ENCODE data around the gene KAZALD1.

The KAZALD1 gene

GRCh38 chr10:101050208-101051069 is 11.3 kb upstream of the KAZALD1 start:
- H3K27ac ChIP-seq: no peak overlapping the region
- H3K4me3 ChIP-seq: no peak overlapping the region
- no peaks in the 10 kb centered on the region for H3K9me3 ChIP-seq
- H3K4me1 ChIP-seq: peaks cover 0 to 16% (median 9%) of the 10 kb centered on the region in 4 donors
- peak; percentile 51 to 83 for TF ChIP-seq CTCF (IDR thresholded peaks at IDR 0.05)
- no peaks in the 10 kb centered on the region for H3K36me3 ChIP-seq
- intact Hi-C loops (cut with DNase I; ENCODE audit: low total_unique reads): no loop called here
- H3K27me3 ChIP-seq: peaks cover 3 to 62% of the 10 kb centered on the region in 2 donors
- peak in 1 of 2 donors; percentile 76 for DNase-seq

- H3K27me3 ChIP-seq: peaks cover 3 to 53% of the 10 kb centered on the region in 2 donors
- no peak for TF ChIP-seq CTCF (IDR thresholded peaks at IDR 0.05)
Observed at GRCh38 chr10:101052285-101052684, 9.5 kb upstream of the KAZALD1 start.

GRCh38 chr10:101053516-101053915 is 8.3 kb upstream of the KAZALD1 start:
- Histone ChIP-seq H3K9me3 (no peaks in the 10 kb centered on the region), H3K27me3 (peaks cover 3 to 41% of the 10 kb centered on the region in 2 donors), H3K36me3 (no peaks in the 10 kb centered on the region), H3K27ac (no peak overlapping the region), H3K4me3 (no peak overlapping the region), H3K4me1 (peaks cover 0 to 12% (median 9%) of the 10 kb centered on the region in 4 donors)
- DNase-seq: no peak
- intact Hi-C loops (cut with DNase I; ENCODE audit: low total_unique reads): no loop called here
- no peak for TF ChIP-seq CTCF (IDR thresholded peaks at IDR 0.05)

More at GRCh38 chr10:101052285-101052684, 9.5 kb upstream of the KAZALD1 start:
- H3K4me1 ChIP-seq: peaks cover 0 to 16% (median 9%) of the 10 kb centered on the region in 4 donors
- H3K27ac ChIP-seq: no peak overlapping the region
- no peak overlapping the region for H3K4me3 ChIP-seq
- no peaks in the 10 kb centered on the region for H3K36me3 ChIP-seq
- H3K9me3 ChIP-seq: no peaks in the 10 kb centered on the region
- peak; percentile 61 to 78 for DNase-seq
- intact Hi-C loops (cut with DNase I; ENCODE audit: low total_unique reads): no loop called here

- TF ChIP-seq CTCF (IDR thresholded peaks at IDR 0.05): no peak
- Histone ChIP-seq H3K4me3 (no peak overlapping the region), H3K27ac (no peak overlapping the region), H3K4me1 (peaks cover 0 to 12% (median 9%) of the 10 kb centered on the region in 4 donors), H3K9me3 (no peaks in the 10 kb centered on the region), H3K36me3 (no peaks in the 10 kb centered on the region), H3K27me3 (peaks cover 3 to 33% of the 10 kb centered on the region in 2 donors)
- DNase-seq: no peak
- intact Hi-C loops (cut with DNase I; ENCODE audit: low total_unique reads): no loop called here
Observed at GRCh38 chr10:101054351-101054750, 7.4 kb upstream of the KAZALD1 start.

GRCh38 chr10:101054876-101055275 is 6.9 kb upstream of the KAZALD1 start:
- DNase-seq: no peak
- no peaks in the 10 kb centered on the region for H3K9me3 ChIP-seq
- peaks cover 1 to 27% of the 10 kb centered on the region in 2 donors for H3K27me3 ChIP-seq
- peaks cover 0 to 10% (median 8%) of the 10 kb centered on the region in 4 donors for H3K4me1 ChIP-seq
- H3K27ac ChIP-seq: no peak overlapping the region
- H3K36me3 ChIP-seq: no peaks in the 10 kb centered on the region
- no peak for TF ChIP-seq CTCF (IDR thresholded peaks at IDR 0.05)
- H3K4me3 ChIP-seq: no peak overlapping the region
- intact Hi-C loops (cut with DNase I; ENCODE audit: low total_unique reads): no loop called here
